Heart right ventricle (tissue), 16 donors: Measurements from ENCODE around the gene PPM1L. TPM values are rescaled to one million over a fixed set of nuclear protein-coding genes. Genes with fewer than 3 reads are reported as not detected.

ENCODE experiments used
- ATAC-seq, 8 donors: fragments of 200-7000 bp; cut with Tn5 transposase; one replicate each; pipeline ENCODE4 v1.9.1; 2020; ENCODE audit warnings: mild to moderate bottlenecking in 8 of 8, moderate library complexity in 8 of 8, moderate number of reproducible peaks in 1 of 8
- DNase-seq, 2 donors: peaks; one replicate each; pipeline ENCODE4 v3.0.0-alpha.2; 2020
- H3K27ac ChIP-seq, 10 donors: fragments of 200-600 bp; sonication (generic) in 2 of 10; one replicate each; pipeline versions ENCODE4 v1.5.0 to v1.8.0; 2020 to 2022; ENCODE audit warnings: mild to moderate bottlenecking in 3 of 10
- H3K27me3 ChIP-seq, 7 donors: fragments of 200-600 bp; one replicate each; pipeline ENCODE4 v1.8.0; 2021 to 2022; ENCODE audit warnings: mild to moderate bottlenecking in 2 of 7
- H3K36me3 ChIP-seq, 9 donors: fragments of 200-600 bp; sonication (generic) in 1 of 9; one replicate each; pipeline versions ENCODE4 v1.5.0 to v1.8.0; 2020 to 2022; ENCODE audit warnings: mild to moderate bottlenecking in 2 of 9
- H3K4me1 ChIP-seq, 9 donors: fragments of 200-600 bp; sonication (generic) in 1 of 9; one replicate each; pipeline versions ENCODE4 v1.5.0 to v1.8.0; 2020 to 2022; ENCODE audit warnings: mild to moderate bottlenecking in 4 of 9
- H3K4me3 ChIP-seq, 10 donors: fragments of 200-600 bp; sonication (generic) in 2 of 10; one replicate each; pipeline versions ENCODE4 v1.5.0 to v1.8.0; 2020 to 2022; ENCODE audit warnings: mild to moderate bottlenecking in 7 of 10, moderate library complexity in 2 of 10
- H3K9me3 ChIP-seq, 11 donors: fragments of 200-600 bp in 10 of 11; sonication (generic) in 2 of 11; one replicate each; pipeline versions ENCODE4 v1.5.0 to v1.8.0; 2013 to 2022; ENCODE audit warnings: mild to moderate bottlenecking in 2 of 11, control low read depth in 1 of 11, moderate library complexity in 1 of 11
- WGBS, 2 donors: extraction: QIAGEN DNeasy Blood & Tissue Kit; methylation state at CpG; one replicate each; pipeline ENCODE4 v1.1.7; 2013; ENCODE audit warnings: inconsistent platforms in 1 of 2; 5-methylcytosine and 5-hydroxymethylcytosine counted together
- intact Hi-C, 10 donors: fragments of 100-400 bp; cut with DNase I; formaldehyde crosslinking; loops; one replicate each; pipeline versions ENCODE4 v1.11.1 to v1.14.2; 2022
- polyA plus RNA-seq, 2 donors: library from polyadenylated mRNA; stranded (reverse); fragments of 200-250 nt; gene quantifications; one replicate each; pipeline ENCODE4 v1.2.3, GENCODE V29; 2013
- total RNA-seq, 10 donors: library from RNA; stranded (reverse); fragmentation: NEBNext Ultra II Directional in 3 of 10; extraction: Animal tissue kit (Norgen Biotek cat#: 25700) in 3 of 10; gene quantifications; one replicate each; pipeline versions ENCODE4 v1.2.1 to v1.2.4, GENCODE V29; 2021 to 2023
- TF ChIP-seq, protein P1 (sequence below), 9 donors: fragments of 200-600 bp; sonication (generic) in 2 of 9; IDR thresholded peaks; one replicate each; pipeline versions ENCODE4 v1.5.0 to v1.8.0; 2021 to 2022; ENCODE audit warnings: antibody characterized with exemption in 9 of 9, mild to moderate bottlenecking in 5 of 9, moderate library complexity in 1 of 9
- donor health status: Arrhythmogenic right ventricular cardiomyopathy.
- donor health status: ischemic (EF 13 %, LVEDD 7.1; RV severe dilation, severe dysfunction).
- donor health status: healthy with polysubstance abuse.
- donor health status: DM: no; HTN: yes; CAD: no.
- donor health status: DM: no; HTN: no; CAD: no.
- donor health status: ischemic (EF 25% LVEDD 6.9; RV normal size, moderate dysfunction).
- donor health status: ischemic (EF 25% LVEDD 5.7; RV mildly dilated, moderate dysfunction).
- donor health status: healthy.
- donor health status: DM: yes; HTN: yes; CAD: no.
- donor health status: Ischemic cardiomyopathy.
- donor health status: ischemic (EF 35%, LVEDD 5.7; RV mildly dilated, moderate dysfunction).
- donor health status: nonischemic (EF 11% LVEDD 7.7; RV severe dilation, severe dysfunction).
- donor health status: DM: yes; HTN: yes; CAD: no.
- donor health status: PGD.
- donor health status: ischemic (EF 29% LVEDD 5.4; RV normal size, mild dysfunction).
- donor health status: nonischemic (EF 23%, LVEDD 6.1; RV moderate dilation, normal function).

PPM1L gene
- total and polyA plus RNA-seq, 12 donors: 4.4 to 55.5 (median 37.7) TPM

DNA sequence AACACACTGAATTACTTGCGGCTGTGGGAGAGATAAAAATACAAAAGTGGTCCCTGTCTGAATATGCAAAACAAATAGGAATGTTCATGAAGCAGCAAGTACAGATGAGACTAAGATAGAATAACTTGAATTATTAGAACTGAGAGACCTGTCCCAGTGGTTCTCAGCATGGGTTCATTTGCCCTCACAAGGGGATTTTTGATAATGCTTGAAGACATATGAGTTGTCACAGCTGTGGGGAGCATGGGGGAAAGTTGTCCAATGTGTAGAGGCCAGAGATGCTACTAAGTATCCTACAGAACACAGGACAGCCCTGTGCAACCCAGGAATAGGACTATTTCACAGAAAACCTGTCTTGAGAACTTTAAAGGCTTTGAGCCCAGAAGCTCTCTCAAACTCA is 22.4 kb downstream of the PPM1L start:
- no peaks in the 10 kb centered on the region for H3K36me3 ChIP-seq
- DNase-seq: no peak
- ATAC-seq: no peak
- intact Hi-C loops: no loop called here
- H3K4me3 ChIP-seq: no peak overlapping the region
- TF ChIP-seq, protein P1, sequence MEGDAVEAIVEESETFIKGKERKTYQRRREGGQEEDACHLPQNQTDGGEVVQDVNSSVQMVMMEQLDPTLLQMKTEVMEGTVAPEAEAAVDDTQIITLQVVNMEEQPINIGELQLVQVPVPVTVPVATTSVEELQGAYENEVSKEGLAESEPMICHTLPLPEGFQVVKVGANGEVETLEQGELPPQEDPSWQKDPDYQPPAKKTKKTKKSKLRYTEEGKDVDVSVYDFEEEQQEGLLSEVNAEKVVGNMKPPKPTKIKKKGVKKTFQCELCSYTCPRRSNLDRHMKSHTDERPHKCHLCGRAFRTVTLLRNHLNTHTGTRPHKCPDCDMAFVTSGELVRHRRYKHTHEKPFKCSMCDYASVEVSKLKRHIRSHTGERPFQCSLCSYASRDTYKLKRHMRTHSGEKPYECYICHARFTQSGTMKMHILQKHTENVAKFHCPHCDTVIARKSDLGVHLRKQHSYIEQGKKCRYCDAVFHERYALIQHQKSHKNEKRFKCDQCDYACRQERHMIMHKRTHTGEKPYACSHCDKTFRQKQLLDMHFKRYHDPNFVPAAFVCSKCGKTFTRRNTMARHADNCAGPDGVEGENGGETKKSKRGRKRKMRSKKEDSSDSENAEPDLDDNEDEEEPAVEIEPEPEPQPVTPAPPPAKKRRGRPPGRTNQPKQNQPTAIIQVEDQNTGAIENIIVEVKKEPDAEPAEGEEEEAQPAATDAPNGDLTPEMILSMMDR (IDR thresholded peaks at IDR 0.05): no peak
- 28 to 42% methylated on average over 1 of the region's 1 CpG for WGBS, 2 donors
- peaks cover 0 to 41% (median 16%) of the 10 kb centered on the region in 9 donors for H3K4me1 ChIP-seq
- no peak overlapping the region for H3K27ac ChIP-seq
- no peaks in the 10 kb centered on the region for H3K9me3 ChIP-seq
- no peaks in the 10 kb centered on the region for H3K27me3 ChIP-seq

- DNase-seq (no peak), ATAC-seq (no peak)
- Histone ChIP-seq H3K36me3 (no peaks in the 10 kb centered on the region), H3K4me1 (peaks cover 0 to 41% (median 16%) of the 10 kb centered on the region in 9 donors), H3K27ac (no peak overlapping the region), H3K4me3 (no peak overlapping the region), H3K27me3 (no peaks in the 10 kb centered on the region), H3K9me3 (no peaks in the 10 kb centered on the region)
- TF ChIP-seq, protein P1 (IDR thresholded peaks at IDR 0.05): no peak
- 61 to 67% methylated on average over 1 of the region's 1 CpG for WGBS, 2 donors
- intact Hi-C loops: no loop called here
Observed at GRCh38 chr3:160779040-160779439, 23.0 kb downstream of the PPM1L start.

DNA sequence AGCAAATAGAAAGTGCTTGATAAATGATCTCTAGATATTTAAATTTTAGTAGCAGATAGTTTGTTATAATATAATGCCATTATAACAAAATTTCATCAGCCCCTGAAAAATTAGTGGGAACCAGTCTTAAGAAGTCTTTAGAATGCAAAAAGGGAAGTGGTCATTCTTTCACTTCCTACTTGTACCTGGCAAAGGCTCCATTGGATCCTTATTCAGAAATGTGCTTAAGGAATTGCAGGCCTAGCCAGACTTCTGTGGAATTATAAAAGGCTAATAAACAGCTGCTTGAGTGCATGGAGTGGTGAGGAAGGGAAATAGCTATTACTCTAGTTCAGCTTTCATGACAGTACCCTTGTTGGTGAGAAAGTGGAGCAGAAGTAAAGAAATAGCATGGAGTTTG is 24.2 kb downstream of the PPM1L start:
- ATAC-seq: peak in 1 of 8 donors; percentile 22

DNA sequence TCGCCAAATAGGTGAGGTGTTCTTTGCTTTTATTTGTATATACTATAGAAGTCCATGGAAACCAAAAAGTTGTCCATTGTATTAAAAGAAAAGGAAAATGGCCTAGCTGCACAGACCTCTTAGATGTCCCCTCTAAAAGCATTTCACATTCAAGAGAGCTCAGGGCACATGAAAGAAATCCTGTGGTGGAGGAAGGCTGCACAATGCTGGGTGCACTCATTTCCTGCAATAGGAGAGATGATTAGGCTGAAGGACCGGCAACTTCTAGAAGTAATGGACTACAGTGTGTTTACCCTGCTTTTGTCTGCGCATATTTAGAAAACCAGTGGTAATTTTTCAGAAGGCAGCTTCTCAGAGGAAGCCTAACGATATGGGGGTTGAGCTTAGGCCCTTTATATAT is 25.4 kb downstream of the PPM1L start:
- TF ChIP-seq, protein P1 (IDR thresholded peaks at IDR 0.05): no peak
- Histone ChIP-seq H3K4me3 (no peak overlapping the region), H3K4me1 (peaks cover 0 to 55% (median 16%) of the 10 kb centered on the region in 9 donors), H3K36me3 (no peaks in the 10 kb centered on the region), H3K27ac (no peak overlapping the region), H3K9me3 (no peaks in the 10 kb centered on the region), H3K27me3 (no peaks in the 10 kb centered on the region)
- 73 to 82% methylated on average over 4 of the region's 4 CpGs for WGBS, 2 donors
- intact Hi-C loops: no loop called here
- ATAC-seq (peak in 2 of 8 donors; percentile 11 to 44), DNase-seq (no peak)

More for the DNA sequence above, 24.2 kb downstream of the PPM1L start:
- no peak for DNase-seq
- peaks cover 0 to 50% (median 16%) of the 10 kb centered on the region in 9 donors for H3K4me1 ChIP-seq
- H3K36me3 ChIP-seq: no peaks in the 10 kb centered on the region
- no peaks in the 10 kb centered on the region for H3K27me3 ChIP-seq
- intact Hi-C loops: no loop called here
- H3K9me3 ChIP-seq: no peaks in the 10 kb centered on the region
- TF ChIP-seq, protein P1 (IDR thresholded peaks at IDR 0.05): no peak
- no peak overlapping the region for H3K27ac ChIP-seq
- no peak overlapping the region for H3K4me3 ChIP-seq
